Body of pancreas (tissue), 4 donors: ENCODE measurements around the gene TRAM2.

Source experiments
- POLR2A ChIP-seq, 3 donors: fragments of 450-650 bp; IDR thresholded peaks; one replicate each; pipeline ENCODE4 v1.6.1; 2016; ENCODE audit warnings: antibody characterized with exemption in 3 of 3, mild to moderate bottlenecking in 2 of 3
- TF ChIP-seq, protein P1 (sequence below), 7 experiments: fragments of 450-650 bp in 4 of 7; fragments of 200-600 bp in 3 of 7; sonication (generic) in 3 of 7; IDR thresholded peaks; one replicate each; pipeline ENCODE4 v1.5.1; 2016 to 2019; ENCODE audit warnings: antibody characterized with exemption in 7 of 7

DNA sequence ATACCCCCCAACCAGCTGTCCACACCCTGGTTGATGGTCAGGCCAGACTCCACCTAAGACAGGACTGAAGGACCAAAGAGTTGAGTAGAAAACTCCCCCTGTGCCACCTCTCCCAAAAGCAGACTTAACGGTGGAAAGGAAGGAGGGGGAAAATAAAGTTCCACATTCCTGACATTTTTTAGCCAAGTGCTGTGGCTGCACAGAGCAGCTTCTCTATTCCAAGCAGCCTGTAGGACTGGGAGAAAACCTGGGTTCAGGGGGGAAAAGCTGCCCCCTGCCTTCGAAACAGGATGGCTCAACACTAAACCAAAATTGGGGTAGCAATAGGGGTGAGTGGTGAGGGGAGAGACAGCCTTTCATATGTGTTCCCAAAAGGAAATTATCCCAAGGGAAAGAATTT is 3.6 kb downstream of the TRAM2 start:
- TF ChIP-seq POLR2A (IDR thresholded peaks at IDR 0.05) = no peak
- TF ChIP-seq, protein P1, sequence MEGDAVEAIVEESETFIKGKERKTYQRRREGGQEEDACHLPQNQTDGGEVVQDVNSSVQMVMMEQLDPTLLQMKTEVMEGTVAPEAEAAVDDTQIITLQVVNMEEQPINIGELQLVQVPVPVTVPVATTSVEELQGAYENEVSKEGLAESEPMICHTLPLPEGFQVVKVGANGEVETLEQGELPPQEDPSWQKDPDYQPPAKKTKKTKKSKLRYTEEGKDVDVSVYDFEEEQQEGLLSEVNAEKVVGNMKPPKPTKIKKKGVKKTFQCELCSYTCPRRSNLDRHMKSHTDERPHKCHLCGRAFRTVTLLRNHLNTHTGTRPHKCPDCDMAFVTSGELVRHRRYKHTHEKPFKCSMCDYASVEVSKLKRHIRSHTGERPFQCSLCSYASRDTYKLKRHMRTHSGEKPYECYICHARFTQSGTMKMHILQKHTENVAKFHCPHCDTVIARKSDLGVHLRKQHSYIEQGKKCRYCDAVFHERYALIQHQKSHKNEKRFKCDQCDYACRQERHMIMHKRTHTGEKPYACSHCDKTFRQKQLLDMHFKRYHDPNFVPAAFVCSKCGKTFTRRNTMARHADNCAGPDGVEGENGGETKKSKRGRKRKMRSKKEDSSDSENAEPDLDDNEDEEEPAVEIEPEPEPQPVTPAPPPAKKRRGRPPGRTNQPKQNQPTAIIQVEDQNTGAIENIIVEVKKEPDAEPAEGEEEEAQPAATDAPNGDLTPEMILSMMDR (IDR thresholded peaks at IDR 0.05) = no peak
